Measurements from ENCODE around the gene TRAPPC10.

DNA sequence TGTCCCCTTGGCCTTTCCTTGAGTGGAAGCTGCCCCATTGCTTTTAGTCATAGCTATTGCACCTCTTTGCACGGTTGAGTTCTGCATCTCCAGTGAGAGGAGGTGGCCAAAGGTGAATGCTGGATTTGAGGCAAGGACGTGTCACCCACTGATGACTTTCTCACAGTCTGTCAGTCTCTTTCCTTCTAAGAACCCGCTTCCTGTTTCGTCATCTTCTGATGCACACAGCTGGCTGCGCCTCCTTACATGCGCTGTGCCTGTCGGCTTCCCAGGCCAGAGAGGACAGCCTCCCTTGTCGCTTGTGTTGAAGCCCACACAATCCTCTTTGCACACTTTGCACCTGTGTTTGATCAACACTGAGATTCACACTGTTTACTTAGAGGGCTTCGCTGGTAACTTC is 53.3 kb downstream of the TRAPPC10 start:
- TF ChIP-seq POLR2A (IDR thresholded peaks at IDR 0.05) = no peak
- TF ChIP-seq, protein P1, sequence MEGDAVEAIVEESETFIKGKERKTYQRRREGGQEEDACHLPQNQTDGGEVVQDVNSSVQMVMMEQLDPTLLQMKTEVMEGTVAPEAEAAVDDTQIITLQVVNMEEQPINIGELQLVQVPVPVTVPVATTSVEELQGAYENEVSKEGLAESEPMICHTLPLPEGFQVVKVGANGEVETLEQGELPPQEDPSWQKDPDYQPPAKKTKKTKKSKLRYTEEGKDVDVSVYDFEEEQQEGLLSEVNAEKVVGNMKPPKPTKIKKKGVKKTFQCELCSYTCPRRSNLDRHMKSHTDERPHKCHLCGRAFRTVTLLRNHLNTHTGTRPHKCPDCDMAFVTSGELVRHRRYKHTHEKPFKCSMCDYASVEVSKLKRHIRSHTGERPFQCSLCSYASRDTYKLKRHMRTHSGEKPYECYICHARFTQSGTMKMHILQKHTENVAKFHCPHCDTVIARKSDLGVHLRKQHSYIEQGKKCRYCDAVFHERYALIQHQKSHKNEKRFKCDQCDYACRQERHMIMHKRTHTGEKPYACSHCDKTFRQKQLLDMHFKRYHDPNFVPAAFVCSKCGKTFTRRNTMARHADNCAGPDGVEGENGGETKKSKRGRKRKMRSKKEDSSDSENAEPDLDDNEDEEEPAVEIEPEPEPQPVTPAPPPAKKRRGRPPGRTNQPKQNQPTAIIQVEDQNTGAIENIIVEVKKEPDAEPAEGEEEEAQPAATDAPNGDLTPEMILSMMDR (IDR thresholded peaks at IDR 0.05 in 4 of 5, conservative IDR thresholded peaks at IDR 0.05 in 1 of 5) = no peak
